Upper lobe of left lung (tissue), 6 donors: Measurements from ENCODE around the gene JMY. TPM values are rescaled to one million over a fixed set of nuclear protein-coding genes. Genes with fewer than 3 reads are reported as not detected.

ENCODE experiments used
- ATAC-seq, 2 donors: fragments of 200-7000 bp; cut with Tn5 transposase; one replicate each; pipeline ENCODE4 v1.9.1; 2022; ENCODE audit warnings: mild to moderate bottlenecking in 2 of 2, moderate library complexity in 2 of 2; ENCODE audit not compliant: low FRiP score in 2 of 2
- DNase-seq, 2 donors: peaks; one replicate each; pipeline ENCODE4 v3.0.0-alpha.2; 2019 to 2020
- H3K27ac ChIP-seq, 4 donors: fragments of 200-600 bp; sonication (generic); one replicate each; pipeline ENCODE4 v1.5.1; 2016 to 2019
- H3K27me3 ChIP-seq, 4 donors: fragments of 200-600 bp; sonication (generic); one replicate each; pipeline ENCODE4 v1.5.1; 2017 to 2019
- H3K36me3 ChIP-seq, 4 donors: fragments of 200-600 bp; sonication (generic); one replicate each; pipeline ENCODE4 v1.5.1; 2016 to 2019
- H3K4me1 ChIP-seq, 4 donors: fragments of 200-600 bp; sonication (generic); one replicate each; pipeline ENCODE4 v1.5.1; 2018 to 2019
- H3K4me3 ChIP-seq, 4 donors: fragments of 200-600 bp; sonication (generic); one replicate each; pipeline ENCODE4 v1.5.1; 2017 to 2019; ENCODE audit warnings: mild to moderate bottlenecking in 2 of 4, moderate library complexity in 1 of 4
- H3K9me3 ChIP-seq, 4 donors: fragments of 200-600 bp; sonication (generic); one replicate each; pipeline ENCODE4 v1.5.1; 2018 to 2019
- EP300 ChIP-seq, 4 donors: sonication (generic); formaldehyde crosslinking; IDR thresholded peaks; one replicate each; pipeline ENCODE4 v1.5.1; 2017; ENCODE audit warnings: antibody characterized with exemption in 4 of 4, control low read depth in 2 of 4
- POLR2A ChIP-seq, 4 donors: fragments of 450-650 bp; IDR thresholded peaks; one replicate each; pipeline ENCODE4 v1.5.1; 2016 to 2017; ENCODE audit warnings: antibody characterized with exemption in 4 of 4, mild to moderate bottlenecking in 2 of 4
- POLR2AphosphoS5 ChIP-seq, 2 donors: sonication (generic); formaldehyde crosslinking; IDR thresholded peaks; one replicate each; pipeline ENCODE4 v1.5.1; 2017; ENCODE audit warnings: antibody characterized with exemption in 2 of 2
- WGBS, 2 donors: methylation state at CpG; one replicate each; pipeline ENCODE4 v1.1.5; 2017 to 2018; 5-methylcytosine and 5-hydroxymethylcytosine counted together
- total RNA-seq, 6 donors: library from RNA; depleted of rRNA in 4 of 6; stranded (reverse); fragments of >200 nt in 4 of 6; gene quantifications; one replicate each; pipeline versions ENCODE4 v1.1.0 to v1.2.1, GENCODE V29; 2016 to 2021
- TF ChIP-seq, protein P1 (sequence below), 6 experiments: fragments of 450-650 bp in 4 of 6; fragments of 200-600 bp in 2 of 6; sonication (generic) in 2 of 6; IDR thresholded peaks; one replicate each; pipeline ENCODE4 v1.5.1; 2016 to 2019; ENCODE audit warnings: antibody characterized with exemption in 6 of 6
- donor health status: DM: no; HTN: no; CAD: no; lungs with moderate emphysema.
- donor health status: DM: no; HTN: yes; CAD: no; lungs with severe emphysema.

JMY gene
- total RNA-seq, 6 donors from 2014 or later = 7.9 to 28.8 (median 11.9) TPM

DNA sequence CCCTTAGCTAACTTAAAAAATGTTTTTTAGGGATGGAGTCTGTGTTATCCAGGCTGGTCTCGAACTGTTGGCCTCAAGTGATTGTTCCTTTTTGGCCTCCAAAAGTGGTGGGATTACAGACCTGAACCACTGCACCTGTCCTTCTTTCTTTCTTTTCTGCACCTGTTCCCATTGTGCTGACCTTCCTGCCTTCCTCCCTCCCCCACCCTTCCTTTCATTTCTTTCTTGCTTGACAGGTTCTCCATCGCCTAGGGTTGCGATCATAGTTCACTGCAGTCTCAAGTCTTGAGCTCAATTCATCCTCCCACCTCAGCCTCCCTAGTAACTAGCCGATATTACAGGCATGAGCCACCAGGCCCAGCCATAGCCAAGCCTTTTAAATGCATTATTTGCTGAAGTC is 20.6 kb downstream of the JMY start:
- Histone ChIP-seq H3K36me3 (no peaks in the 10 kb centered on the region), H3K4me1 (no peaks in the 10 kb centered on the region), H3K4me3 (no peak overlapping the region), H3K27me3 (no peaks in the 10 kb centered on the region), H3K27ac (no peak overlapping the region), H3K9me3 (no peaks in the 10 kb centered on the region)
- DNase-seq (no peak), ATAC-seq (no peak)
- TF ChIP-seq POLR2AphosphoS5 (IDR thresholded peaks at IDR 0.05) (no peak), EP300 (IDR thresholded peaks at IDR 0.05) (no peak), POLR2A (IDR thresholded peaks at IDR 0.05) (no peak)
- TF ChIP-seq, protein P1, sequence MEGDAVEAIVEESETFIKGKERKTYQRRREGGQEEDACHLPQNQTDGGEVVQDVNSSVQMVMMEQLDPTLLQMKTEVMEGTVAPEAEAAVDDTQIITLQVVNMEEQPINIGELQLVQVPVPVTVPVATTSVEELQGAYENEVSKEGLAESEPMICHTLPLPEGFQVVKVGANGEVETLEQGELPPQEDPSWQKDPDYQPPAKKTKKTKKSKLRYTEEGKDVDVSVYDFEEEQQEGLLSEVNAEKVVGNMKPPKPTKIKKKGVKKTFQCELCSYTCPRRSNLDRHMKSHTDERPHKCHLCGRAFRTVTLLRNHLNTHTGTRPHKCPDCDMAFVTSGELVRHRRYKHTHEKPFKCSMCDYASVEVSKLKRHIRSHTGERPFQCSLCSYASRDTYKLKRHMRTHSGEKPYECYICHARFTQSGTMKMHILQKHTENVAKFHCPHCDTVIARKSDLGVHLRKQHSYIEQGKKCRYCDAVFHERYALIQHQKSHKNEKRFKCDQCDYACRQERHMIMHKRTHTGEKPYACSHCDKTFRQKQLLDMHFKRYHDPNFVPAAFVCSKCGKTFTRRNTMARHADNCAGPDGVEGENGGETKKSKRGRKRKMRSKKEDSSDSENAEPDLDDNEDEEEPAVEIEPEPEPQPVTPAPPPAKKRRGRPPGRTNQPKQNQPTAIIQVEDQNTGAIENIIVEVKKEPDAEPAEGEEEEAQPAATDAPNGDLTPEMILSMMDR (IDR thresholded peaks at IDR 0.05) = no peak
- 93 to 95% methylated on average over 4 of the region's 4 CpGs for WGBS, 2 donors

DNA sequence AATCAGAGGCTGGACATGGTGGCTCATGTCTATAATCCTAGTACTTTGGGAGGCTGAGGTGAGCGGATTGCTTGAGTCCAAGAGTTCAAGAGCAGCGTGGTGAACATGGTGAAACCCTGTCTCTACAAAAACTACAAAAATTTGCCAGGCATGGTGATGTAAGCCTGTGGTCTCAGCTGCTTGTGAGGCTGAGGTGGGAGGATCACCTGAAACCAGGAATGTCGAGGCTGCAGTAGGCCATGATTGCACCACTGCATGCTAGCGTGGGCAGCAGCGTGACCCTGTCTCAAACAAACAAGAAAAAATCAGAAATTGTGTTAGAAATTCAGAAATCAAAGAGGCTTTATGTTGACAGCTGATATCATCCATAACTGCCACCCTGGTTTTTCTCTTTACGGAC is 21.4 kb downstream of the JMY start:
- 95% methylated on average over 6 of the region's 6 CpGs for WGBS, 2 donors
- TF ChIP-seq POLR2A (IDR thresholded peaks at IDR 0.05) = no peak
- TF ChIP-seq EP300 (IDR thresholded peaks at IDR 0.05) = no peak
- no peak for TF ChIP-seq POLR2AphosphoS5 (IDR thresholded peaks at IDR 0.05)
- TF ChIP-seq, protein P1 (IDR thresholded peaks at IDR 0.05) = no peak
- Histone ChIP-seq H3K4me3 (no peak overlapping the region), H3K27ac (no peak overlapping the region), H3K27me3 (no peaks in the 10 kb centered on the region), H3K36me3 (no peaks in the 10 kb centered on the region), H3K9me3 (no peaks in the 10 kb centered on the region), H3K4me1 (no peaks in the 10 kb centered on the region)
- ATAC-seq (no peak), DNase-seq (no peak)

DNA sequence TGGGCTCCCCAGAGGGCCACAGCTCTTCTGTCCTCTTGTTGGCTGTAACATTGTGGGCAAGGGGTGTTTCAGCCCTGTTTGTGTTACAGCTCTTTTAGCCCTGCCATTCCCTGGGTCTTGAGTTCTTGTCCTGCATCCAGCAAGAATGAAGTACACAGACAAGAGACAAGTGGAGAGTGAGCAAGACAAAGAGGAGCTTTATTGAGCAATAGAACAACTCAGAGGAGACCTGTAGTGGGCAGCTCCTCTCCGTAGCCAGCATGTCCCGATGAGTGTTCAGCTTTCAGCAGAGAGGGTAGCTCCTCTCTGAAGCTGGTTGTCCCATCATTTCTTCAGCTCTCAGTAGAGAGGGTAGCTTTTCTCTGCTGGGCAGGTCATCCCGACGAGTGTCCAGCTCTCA is 22.9 kb downstream of the JMY start:
- ATAC-seq = no peak
- no peak for DNase-seq
- no peaks in the 10 kb centered on the region for H3K9me3 ChIP-seq
- TF ChIP-seq, protein P1 (IDR thresholded peaks at IDR 0.05) = no peak
- no peak for TF ChIP-seq POLR2AphosphoS5 (IDR thresholded peaks at IDR 0.05)
- no peak for TF ChIP-seq EP300 (IDR thresholded peaks at IDR 0.05)
- no peak for TF ChIP-seq POLR2A (IDR thresholded peaks at IDR 0.05)
- H3K27me3 ChIP-seq = no peaks in the 10 kb centered on the region
- H3K36me3 ChIP-seq = no peaks in the 10 kb centered on the region
- H3K4me1 ChIP-seq = no peaks in the 10 kb centered on the region
- no peak overlapping the region for H3K4me3 ChIP-seq
- 100% methylated on average over 4 of the region's 4 CpGs for WGBS, 2 donors
- H3K27ac ChIP-seq = no peak overlapping the region

DNA sequence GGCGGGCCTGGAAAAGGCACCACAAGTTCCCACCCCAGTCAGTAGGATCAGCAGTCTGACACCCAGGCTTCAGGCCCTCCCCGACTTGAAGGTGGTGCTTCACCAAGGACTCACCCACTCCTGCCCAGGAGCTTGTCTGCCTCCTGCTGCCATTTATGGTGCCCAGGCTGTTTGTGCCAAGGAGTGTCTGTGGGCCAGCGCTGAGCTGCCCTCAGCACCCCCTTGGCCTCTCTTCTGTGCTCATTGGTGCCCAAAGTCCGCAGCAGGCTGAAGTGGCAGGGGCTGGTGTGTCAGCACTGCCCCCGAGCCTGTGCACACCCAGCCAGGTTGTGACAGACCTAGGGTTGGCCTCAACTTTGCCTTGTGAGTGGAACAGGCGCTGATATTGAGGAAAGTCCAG is 23.5 kb downstream of the JMY start:
- no peaks in the 10 kb centered on the region for H3K27me3 ChIP-seq
- no peak overlapping the region for H3K27ac ChIP-seq
- no peaks in the 10 kb centered on the region for H3K4me1 ChIP-seq
- no peak overlapping the region for H3K4me3 ChIP-seq
- WGBS, 2 donors = 0 to 97% methylated on average over 1 to 4 of the region's 6 CpGs
- DNase-seq = no peak
- no peak for TF ChIP-seq EP300 (IDR thresholded peaks at IDR 0.05)
- TF ChIP-seq, protein P1 (IDR thresholded peaks at IDR 0.05) = no peak
- no peak for TF ChIP-seq POLR2A (IDR thresholded peaks at IDR 0.05)
- no peak for TF ChIP-seq POLR2AphosphoS5 (IDR thresholded peaks at IDR 0.05)
- no peaks in the 10 kb centered on the region for H3K36me3 ChIP-seq
- H3K9me3 ChIP-seq = no peaks in the 10 kb centered on the region
- ATAC-seq = no peak

DNA sequence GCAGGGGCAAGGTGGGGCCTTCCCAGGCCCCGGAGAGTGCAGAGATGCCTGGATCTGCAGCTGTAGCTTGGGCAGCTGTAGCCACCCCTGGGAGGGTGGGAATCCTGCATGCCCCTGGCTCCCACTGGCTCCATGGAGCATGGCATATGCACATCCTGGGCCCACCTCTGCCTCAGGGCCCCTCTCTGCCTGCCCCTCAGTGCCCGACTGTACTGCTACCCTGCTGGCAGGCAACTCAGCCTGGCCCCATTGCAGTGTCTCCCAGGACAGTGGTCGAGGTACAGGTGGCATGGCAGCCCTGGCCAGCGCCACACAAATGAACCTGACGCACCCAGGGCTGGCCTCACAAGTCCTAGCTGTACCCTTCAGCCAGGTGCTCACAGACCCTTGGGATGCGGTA is 23.9 kb downstream of the JMY start:
- TF ChIP-seq, protein P1 (IDR thresholded peaks at IDR 0.05) = no peak
- TF ChIP-seq POLR2AphosphoS5 (IDR thresholded peaks at IDR 0.05) = no peak
- TF ChIP-seq POLR2A (IDR thresholded peaks at IDR 0.05) = no peak
- TF ChIP-seq EP300 (IDR thresholded peaks at IDR 0.05) = no peak
- 100% methylated on average over 5 of the region's 6 CpGs; no CpG with 5 or more reads in 1 of the 2 donors for WGBS, 2 donors
- DNase-seq (peak in 1 of 2 donors; percentile 52), ATAC-seq (peak in 1 of 2 donors; percentile 45)
- no peaks in the 10 kb centered on the region for H3K4me1 ChIP-seq
- H3K27ac ChIP-seq = no peak overlapping the region
- H3K27me3 ChIP-seq = no peaks in the 10 kb centered on the region
- H3K9me3 ChIP-seq = no peaks in the 10 kb centered on the region
- no peaks in the 10 kb centered on the region for H3K36me3 ChIP-seq
- no peak overlapping the region for H3K4me3 ChIP-seq
